Amniotic stem cell (primary cell): ENCODE results near the gene YBX2.
"Not testable (repeated sequence)": the region's sequence is repeated elsewhere in the genome, so short reads cannot be mapped to it uniquely, and the experiment has no call there.

Experiments
- DNase-seq: peaks from one replicate; lab custom pipeline; 2025; lab: John Stamatoyannopoulos, UW

The YBX2 gene

DNA sequence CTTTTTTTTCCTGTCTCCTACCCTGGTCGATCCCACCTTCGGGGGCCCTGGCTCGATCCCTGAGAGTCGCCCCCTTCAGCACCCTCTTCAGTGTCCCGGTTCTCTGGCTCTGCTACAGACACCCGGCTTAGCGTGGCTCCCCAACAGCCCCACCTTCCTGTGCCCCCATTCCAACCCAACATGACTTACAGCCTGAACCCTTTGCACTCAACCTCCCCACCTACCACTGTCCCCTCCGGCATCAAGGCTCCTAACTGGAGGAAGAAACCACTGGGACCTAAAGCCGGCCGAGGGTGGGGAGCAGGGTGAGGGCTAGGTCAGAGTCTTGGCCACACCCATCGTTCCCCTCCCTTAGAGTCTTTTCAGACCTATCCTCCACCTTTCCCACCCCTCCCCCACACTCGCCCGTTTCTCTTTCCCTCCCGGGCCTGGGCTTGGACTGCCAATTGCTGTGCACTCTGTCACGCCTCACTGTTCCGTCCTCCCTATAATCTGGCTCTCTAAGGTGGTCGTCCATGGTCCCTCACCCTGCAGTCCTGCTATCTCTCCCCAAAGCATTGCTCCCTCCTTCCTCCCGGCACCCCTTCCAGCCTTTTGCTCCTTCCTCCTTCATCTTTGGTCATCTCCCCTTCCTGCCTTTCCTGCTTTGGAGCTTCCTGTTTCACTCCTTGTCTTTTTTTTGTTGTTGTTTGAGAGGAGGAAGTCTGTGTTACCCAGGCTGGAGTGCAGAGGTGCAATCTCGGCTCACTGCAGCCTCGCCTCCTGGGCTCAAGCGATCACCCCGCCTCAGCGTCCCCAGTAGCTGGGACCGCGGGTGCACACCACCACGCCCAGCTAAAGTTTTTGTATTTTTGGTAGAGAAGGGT is 31.3 kb downstream of the YBX2 start:
- DNase-seq: no peak

DNA sequence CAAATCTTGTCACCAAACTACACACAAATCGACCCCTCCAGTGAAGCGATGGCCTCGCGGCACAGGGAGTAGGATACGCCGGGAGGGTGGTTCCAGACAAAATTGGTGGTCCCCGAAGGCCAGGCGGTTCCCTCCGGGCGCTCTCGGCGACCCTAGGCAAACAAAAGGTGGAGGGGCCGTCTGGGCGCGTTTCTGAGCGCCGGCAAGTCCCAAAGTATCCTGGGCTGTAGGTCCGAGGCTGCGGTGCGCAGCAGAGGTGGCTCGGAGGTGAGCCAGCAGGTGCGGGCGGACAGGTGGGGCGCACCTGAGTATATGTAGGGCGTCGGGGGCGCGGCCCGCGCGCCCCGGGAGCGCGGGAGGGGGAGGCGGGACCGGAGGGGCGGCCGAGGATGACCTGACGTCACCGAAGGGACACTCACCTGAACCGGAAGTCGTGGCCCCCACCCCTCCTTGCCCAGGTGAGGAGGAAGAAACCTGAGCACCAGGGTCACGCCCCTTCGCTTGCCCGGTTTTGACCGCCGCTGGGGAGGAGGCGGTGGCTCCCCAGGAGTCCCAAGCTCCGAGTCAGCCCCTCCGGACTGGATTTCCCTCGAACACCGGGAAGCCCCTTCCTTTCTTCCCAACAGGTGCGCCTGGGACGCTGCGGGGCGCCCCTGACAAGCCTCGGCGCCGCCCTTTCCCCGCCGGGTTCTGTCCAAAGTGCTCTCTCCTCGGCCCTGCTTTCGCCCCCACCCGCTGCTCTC is 32.1 kb downstream of the YBX2 start, which contains the start of gene CLDN7:
CLDN7 (minus strand) TSS at position 287 of the 743 bp plus-strand sequence. CDS start 435 bp downstream, outside the sequence.
- DNase-seq: no peak

DNA sequence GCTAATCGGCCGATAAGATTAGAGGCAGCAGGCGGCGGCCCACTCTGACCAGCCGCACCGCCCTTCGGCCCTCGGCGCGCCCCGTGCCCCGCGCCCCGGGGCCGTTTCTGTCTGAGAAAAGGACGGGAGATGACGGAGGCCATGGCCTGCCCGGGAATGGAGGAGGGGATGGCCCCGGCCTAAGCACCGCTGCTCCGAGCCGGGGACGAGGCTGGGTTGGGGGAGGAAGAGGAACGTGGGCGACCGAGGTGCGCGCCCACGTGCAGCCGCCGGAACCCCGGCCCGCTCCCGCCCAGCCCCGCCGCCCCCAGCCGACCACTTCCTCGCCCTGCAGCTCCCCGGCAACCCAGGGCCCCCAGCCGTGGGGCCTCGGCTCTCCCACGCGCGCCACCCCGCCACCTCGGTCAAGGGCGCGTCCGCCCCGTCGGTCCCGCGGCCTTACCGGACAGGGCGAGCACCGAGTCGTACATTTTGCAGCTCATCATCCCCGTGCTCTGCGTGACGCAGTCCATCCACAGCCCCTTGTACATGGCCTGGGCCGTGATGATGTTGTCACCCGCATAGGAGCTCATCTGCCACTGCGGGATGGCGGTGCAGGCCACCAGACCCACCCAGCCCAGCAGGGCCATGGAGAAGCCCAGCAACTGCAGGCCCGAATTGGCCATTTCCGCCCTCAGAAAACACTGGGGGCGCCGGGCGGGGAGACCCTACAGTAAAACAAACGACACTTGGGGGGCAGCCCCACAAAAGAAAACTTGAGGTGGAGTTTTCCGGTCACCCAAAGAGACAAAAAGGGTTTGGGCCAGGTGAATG is 32.9 kb downstream of the YBX2 start:
- DNase-seq: no peak

DNA sequence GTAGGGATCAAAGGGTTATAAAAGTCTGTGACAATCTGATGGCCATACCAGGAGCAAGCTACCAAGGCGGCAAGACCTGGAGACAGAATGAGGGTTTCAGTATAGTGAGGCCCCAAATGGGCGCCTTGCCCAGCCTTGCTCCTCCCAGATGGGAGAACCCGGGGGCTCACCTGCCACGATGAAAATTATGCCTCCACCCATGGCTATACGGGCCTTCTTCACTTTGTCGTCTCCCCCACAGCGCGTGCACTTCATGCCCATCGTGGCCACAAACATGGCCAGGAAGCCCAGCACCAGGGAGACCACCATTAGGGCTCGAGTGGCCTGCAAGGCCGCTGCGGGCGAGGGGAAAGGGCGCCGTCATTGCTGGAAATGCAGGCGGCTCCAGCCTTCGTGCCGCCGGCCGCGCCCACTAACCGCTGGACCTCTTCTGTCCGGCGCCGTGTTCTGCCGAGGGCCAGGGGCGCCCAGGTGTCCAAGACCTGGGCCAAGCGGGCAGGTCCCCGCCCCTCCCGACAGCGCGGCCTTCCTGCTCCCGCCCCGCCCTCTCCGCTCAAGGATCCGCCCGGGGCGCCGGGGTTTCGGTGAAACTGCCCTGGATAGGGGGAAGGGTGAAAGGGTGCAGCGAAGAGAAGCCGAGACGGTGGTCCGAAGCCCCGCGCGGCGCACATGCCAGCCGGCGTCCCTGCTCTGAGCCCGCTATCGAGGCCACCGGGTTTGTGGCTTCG is 33.6 kb downstream of the YBX2 start:
- DNase-seq: no peak

DNA sequence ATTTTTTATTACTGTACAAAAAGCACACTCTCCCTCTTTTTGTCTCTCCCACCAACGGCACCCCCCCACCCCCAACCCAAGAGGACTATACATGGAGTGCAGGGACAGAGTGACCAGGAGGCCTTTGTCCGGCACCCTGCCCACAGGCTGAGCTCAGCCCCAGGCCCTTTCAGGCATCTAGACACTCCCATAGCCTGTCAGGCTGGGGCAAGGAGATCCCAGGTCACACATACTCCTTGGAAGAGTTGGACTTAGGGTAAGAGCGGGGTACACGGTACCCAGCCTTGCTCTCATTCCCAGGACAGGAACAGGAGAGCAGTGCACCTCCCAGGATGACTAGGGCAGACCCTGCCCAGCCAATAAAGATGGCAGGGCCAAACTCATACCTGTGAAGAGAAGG is 34.3 kb downstream of the YBX2 start:
- no peak for DNase-seq

DNA sequence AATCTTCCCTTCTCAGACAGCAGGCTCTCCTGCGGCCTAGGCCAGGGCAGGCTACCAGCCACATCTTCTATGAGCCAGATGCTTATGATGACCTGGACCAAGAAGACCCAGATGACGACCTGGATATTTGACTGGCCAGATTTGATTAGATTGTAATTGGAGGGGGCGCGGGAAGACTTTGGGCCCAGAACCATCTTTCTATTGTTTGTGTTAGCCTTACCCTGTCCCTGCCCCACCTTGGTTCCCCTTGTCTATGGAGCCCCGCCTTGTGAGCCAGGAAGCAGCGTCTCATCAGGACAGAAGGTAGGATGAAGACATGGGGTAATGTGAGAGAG is 34.9 kb downstream of the YBX2 start:
- DNase-seq: no peak

DNA sequence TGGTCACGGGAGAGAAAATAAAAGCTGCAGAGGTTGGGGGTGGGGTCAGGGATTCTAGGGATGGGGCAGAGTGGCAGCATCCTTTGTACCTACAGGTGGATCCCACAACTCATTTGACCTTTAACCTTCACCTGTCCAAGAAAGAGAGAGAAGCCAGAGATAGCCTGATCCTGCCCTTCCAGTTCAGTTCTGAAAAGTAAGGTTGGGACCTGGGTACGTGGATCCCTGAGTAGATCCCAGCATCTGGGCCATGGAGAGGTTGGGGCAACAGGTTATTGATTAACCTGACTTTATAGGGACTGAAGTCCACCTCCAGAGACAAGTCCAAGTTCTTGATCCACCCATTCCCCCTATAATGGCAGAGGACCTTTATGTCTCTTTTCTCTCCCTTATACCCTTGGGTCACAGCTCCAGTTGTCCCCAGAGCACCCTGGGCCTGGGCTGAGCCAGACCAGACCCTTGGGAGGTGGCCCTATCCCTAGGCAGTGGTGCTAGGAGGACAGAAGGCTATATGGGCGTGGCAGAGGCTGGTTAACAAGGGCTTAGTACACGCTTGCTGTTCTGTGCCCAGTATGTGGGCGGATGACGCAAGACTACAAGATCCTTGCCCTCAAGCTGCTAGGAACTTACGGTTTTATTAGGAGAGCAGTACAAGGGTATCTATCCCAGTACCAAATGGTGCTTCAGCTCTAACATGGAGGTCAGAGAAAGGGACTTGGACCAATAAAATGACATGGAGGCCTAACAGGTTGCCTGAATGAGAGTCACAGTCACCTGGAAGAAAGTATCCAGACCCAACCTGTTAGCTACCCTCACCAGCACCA is 35.5 kb downstream of the YBX2 start:
- DNase-seq: no peak

DNA sequence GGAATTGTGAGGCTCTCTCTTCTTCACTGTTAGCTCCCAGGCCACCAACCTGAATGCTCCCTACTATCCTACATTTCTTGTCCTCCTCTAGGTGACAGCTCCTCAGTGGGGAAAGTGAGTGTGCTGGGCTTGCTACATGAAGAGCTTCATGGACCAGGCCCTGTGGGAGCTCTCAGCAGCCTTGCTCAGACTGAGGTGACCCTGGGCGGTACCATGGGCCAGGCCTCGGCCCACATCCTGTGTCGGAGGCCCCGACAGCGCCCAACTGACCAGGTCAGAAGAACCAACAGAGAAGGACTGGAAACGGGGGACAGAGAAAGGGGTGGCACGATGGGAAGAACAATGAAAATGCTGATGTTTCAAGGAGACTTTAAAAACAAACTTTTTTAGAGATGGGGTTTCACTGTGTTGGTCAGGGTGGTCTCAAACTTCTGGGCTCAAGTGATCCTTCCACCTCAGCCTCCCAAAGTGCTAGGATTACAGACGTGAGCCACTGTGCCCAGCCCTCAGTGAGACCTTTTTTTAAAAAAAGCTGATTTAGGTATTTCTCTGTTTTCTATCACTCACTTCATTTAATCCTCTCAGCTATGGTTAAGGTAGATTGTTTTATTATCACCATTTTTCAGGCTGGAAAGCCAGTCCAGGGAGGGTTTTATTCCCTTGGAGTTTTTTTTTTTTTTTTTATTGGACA is 37.5 kb downstream of the YBX2 start:
- no peak for DNase-seq

DNA sequence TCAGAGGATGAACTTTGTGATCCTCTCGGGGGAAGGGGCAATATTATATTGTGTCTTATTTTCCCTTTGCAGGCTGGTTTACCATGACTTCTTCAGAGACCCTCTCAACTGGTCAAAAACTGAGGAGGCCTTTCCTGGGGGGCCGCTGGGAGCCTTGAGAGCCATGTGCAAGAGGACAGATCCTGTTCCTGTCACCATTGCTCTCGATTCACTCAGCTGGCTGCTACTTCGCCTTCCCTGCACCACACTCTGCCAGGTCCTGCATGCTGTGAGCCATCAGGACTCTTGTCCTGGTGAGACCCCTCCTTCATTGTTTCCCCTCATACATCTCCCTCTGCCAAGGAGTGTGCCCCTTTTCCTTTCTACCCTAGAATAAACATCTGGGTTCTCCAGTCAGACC is 39.9 kb downstream of the YBX2 start:
- no peak for DNase-seq

DNA sequence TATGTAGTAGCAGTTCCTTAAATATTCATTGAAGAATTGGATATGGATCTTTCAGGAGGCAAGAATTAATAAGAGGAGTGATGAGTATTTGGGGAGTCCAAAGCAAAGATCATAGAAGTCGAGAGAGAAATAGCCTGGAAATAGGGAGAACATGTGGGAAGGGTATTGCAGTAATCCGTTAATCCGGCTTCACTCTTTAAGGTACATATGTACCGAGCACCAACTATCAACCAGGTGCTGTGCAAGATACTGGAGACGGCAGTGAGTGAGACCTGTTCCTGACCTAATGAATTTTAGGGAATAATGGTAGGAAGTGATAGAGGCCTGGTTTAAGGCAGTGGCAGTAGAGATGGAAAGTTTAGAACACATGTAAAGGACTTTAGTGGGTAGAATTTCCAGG is 41.4 kb downstream of the YBX2 start:
- no peak for DNase-seq

DNA sequence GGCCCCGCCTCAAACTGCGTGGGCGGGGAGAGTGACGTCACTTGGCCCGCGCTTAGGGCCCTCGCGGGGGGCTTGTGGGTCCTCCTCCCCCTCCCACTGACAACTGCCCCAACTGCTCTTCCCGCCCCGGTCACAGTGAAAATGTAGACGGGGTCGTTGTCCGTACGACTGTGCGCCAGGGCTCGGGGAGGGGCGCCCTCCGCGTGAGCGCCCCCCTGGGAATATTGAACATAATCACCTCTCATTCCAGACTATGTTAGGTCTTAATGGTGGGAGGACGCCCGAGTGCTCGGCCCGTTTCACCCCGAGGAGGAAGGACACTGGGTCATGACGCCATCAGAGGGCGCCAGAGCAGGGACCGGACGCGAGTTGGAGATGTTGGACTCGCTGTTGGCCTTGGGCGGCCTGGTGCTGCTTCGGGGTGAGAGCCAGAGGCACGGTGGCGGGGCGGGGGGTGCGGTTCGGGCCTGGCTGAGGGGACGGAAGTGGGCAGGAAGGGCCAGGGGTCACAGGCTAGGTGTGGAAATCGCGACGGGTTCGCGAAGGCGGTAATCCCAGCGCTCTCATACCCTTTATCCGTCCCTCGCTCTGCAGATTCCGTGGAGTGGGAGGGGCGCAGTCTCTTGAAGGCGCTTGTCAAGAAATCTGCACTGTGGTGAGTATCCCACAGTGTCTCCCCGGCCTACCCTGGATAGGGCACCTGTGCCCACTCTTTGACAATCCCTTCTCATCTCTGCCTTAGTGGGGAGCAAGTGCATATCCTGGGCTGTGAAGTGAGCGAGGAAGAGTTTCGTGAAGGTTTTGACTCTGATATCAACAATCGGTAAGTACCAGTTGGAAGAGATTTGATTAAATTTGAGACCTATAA is 42.0 kb downstream of the YBX2 start, which contains the start of gene ELP5:
ELP5 (plus strand) TSS at position 40 of the 868 bp plus-strand sequence; CDS start at position 376, 336 bp downstream.
- DNase-seq: peak; percentile 89

DNA sequence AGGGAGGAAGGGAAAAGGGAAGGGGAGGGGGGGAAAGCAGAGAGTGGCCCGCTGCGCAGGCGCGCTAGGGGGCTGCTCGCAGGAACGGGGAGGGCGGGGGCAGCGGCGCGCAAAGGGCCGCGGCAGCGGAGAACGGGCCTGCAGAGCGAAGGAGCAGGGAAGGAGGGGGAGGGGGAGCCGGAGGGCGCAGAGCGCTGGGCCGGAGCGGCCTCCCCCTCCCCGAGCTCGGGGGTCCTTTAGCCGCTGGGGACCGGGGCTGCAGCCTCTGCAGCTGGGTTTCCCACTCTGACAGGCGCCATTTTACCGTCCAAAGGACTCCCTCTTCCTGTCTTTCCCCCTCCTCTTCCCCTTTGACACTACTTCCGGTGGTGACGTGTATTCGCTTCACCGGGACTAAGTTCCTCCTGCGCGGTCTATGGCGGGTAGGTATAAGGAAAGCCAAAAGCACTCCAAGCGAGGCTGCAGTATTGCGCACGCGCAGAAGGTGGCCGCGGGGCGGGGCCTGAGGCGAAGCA is 42.7 kb downstream of the YBX2 start, which contains the start of gene CTDNEP1:
CTDNEP1 (minus strand) TSS at position 74 of the 515 bp plus-strand sequence. CDS start 438 bp downstream, outside the sequence.
- DNase-seq: peak; percentile 92

DNA sequence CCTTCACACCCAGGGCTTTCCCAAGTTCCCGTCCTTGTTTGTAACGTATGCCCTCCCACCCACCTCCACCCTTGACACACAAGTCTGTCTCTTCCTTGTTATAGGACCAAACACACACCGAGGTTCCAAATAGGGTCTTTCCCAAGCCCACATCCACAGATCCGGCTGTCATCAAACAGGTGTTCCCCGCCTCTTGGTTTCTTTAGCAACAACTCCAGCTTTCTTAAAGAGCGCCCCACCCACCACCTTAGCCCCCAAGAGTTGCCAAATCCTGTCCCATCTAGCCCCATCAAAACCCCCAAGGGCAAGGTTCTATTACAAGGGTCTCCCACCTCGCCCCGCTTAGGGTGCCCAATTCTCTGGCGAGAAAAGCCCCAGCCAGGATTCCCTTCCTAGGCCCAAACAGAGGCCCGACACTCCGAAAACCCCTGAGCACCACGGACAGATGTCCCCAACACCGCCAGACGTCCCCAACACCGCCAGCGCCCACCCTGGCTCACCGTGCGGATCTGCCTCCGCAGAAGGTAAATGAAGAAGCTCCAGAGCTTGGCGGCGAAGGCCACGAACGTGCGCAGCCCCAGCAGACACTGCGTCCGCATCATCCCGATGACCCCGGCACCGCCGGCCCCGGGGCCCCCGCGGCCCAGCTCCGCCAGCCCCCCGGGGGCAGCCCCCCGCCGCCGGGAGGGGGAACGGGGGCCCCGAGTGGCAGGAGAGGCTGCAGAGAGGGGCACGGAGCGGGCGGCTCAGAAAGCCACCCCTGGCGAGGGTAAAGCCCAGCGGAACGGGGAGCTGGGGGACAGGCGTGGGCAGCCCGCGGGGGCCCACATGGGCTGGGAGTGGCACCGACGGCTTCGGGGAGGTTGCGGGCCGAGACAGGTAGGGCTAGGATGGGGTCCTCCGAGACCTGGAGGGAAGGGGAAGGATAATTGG is 43.5 kb downstream of the YBX2 start:
- no peak for DNase-seq

DNA sequence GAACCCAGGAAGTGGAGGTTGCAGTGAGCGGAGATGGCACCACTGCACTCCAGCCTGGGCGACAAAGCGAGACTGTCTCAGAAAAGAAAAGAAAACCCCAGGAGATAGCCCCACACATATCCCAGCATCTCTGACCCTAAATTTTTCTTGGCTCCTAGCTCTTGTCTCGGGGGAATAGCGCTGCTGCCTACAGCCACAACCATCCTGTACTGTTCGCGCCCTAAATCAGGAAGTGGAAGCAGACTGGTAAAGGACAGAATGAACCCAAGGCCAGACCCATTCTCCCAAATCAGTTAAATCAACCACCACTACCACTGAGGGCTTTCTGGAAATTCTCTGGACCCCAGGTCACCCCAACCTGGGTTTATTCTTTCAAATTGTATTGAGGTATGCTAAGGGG is 44.6 kb downstream of the YBX2 start:
- DNase-seq: no peak

DNA sequence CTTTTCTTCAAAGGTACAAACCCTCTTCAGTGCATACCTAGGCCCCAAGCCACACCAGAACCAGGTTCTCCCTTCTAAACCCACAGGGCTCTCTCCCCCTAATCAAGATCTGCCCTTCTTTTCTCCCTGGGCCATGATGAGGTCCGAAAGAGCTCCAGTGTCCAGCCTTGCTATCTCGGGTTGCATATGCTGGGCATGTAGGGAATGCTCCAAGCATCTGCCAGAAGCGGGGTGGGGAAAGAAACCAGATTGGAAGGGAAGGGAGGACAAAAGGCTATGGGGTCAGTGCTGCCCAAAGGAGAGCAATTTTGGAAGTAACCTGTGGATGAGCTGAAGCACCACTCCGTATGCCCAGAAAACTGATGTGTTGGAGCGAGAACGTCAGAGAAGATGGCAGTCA is 45.2 kb downstream of the YBX2 start:
- no peak for DNase-seq

DNA sequence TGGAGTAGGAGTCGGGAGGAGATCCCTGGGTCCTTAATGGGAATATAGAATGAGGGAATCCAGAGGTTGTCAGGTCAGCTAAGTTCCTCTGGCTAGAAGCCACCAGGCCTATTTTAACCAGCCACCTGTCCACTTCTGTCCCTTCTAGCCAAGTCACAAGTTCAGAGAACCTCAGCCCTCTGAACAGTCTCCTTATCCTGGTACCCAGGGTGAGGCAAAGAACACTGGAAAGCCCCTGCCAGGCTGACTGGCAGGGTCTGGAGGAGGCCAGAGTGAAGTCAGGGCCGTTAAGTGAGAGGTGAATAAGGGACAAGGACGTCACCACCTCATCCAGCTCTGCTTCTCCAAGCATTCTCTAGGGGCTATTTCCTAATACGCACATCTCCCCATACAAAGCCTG is 45.6 kb downstream of the YBX2 start:
- DNase-seq: no peak

DNA sequence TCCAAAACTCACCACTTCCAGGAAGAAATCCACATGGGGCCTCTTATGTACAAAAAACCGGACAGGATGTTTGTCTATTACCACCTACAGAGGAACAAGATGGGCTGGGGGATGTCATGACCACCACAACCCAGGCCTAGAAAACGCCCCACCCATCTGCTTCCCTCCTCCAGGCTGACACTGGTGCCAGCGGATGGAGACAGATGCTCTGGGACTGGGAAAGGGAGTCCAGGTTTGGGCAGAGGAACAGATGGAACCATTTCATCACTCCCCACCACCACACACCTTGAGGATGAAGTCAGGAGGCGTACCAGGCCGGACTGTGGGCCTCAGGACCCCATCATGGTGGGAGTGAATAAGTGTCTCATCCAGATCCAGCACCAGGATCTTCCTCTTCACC is 47.7 kb downstream of the YBX2 start:
- no peak for DNase-seq

DNA sequence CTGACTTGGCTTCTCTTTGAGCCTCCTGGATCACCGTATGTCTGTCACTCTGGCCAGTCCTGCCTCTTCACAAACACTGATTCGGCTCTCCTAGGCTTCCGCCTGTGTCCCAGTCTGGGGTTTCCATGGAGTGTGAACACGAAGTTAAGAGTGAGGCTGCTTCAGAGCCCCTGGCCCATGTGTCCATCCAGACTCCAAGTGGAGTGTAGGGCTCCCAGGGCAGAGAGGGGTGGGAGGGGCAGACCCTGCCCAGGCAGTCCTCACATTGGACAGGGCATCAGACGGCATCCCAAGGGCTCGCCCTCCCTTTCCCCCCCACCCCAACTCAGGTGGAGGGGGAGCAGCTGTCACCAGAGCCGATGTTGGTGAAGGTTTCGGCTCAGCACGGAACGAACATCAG is 50.6 kb downstream of the YBX2 start:
- not testable (repeated sequence) for DNase-seq
